CD4-positive, alpha-beta T cell (primary cell): ENCODE results near the gene NPAS3. TPM values are rescaled to one million over a fixed set of nuclear protein-coding genes. Genes with fewer than 3 reads are reported as not detected.
A peak's percentile ranks its signal among the peaks of the same experiment; 100 is the strongest.

ENCODE experiments used
- ATAC-seq: fragments of 200-7000 bp; cut with Tn5 transposase; one replicate; pipeline ENCODE4 v1.10.0; 2022; ENCODE audit warnings: mild to moderate bottlenecking; ENCODE audit not compliant: poor library complexity
- CTCF ChIA-PET: fragments of 350-600 bp; sonication (Branson Sonifier 250); formaldehyde crosslinking; loops from one replicate; lab custom pipeline; 2021; ENCODE audit warnings: antibody characterized with exemption, inconsistent platforms; lab: Charles Lee
- POLR2A ChIA-PET: fragments of 350-600 bp; sonication (Branson Sonifier 250); formaldehyde crosslinking; loops from one replicate; lab custom pipeline; 2021; ENCODE audit warnings: antibody characterized with exemption, inconsistent platforms; lab: Charles Lee
- DNase-seq, 14 experiments: peaks; one replicate each; pipeline ENCODE4 v3.0.0-alpha.2; 2013 to 2020; ENCODE audit warnings: mixed read lengths in 2 of 14
- H3K27ac ChIP-seq, 2 donors: one replicate each; pipeline versions ENCODE4 v1.5.1 to v1.7.0; 2013; ENCODE audit warnings: low read length in 2 of 2, low read depth in 1 of 2, mild to moderate bottlenecking in 1 of 2
- H3K27me3 ChIP-seq, 2 experiments: 1 replicate in 1 of 2; 2 replicates in 1 of 2; pipeline versions ENCODE4 v1.6.1 to v1.7.0; 2013; ENCODE audit warnings: low read length in 2 of 2, control low read depth in 1 of 2, mild to moderate bottlenecking in 1 of 2, moderate library complexity in 1 of 2; ENCODE audit not compliant: insufficient read depth in 2 of 2, control insufficient read depth in 1 of 2
- H3K36me3 ChIP-seq: one replicate; pipeline ENCODE4 v1.6.1; 2013; ENCODE audit warnings: low read length, control low read depth; ENCODE audit not compliant: insufficient read depth
- H3K4me1 ChIP-seq: one replicate; pipeline ENCODE4 v1.6.1; 2013; ENCODE audit warnings: low read length, control low read depth; ENCODE audit not compliant: insufficient read depth
- H3K4me3 ChIP-seq: one replicate; pipeline ENCODE4 v1.5.1; 2013; ENCODE audit warnings: mild to moderate bottlenecking, low read length, moderate library complexity
- H3K9me3 ChIP-seq, 2 experiments: 1 replicate in 1 of 2; 2 replicates in 1 of 2; pipeline versions ENCODE4 v1.6.1 to v1.7.0; 2013; ENCODE audit warnings: low read length in 2 of 2, mild to moderate bottlenecking in 2 of 2, control low read depth in 1 of 2, moderate library complexity in 1 of 2; ENCODE audit not compliant: control insufficient read depth in 1 of 2, insufficient read depth in 1 of 2
- H3K27ac Mint-ChIP-seq: one replicate; pipeline ENCODE4 v1.8.0; 2020; ENCODE audit warnings: mixed read lengths
- H3K27me3 Mint-ChIP-seq: one replicate; pipeline ENCODE4 v1.8.0; 2021; ENCODE audit warnings: mixed read lengths
- H3K36me3 Mint-ChIP-seq: one replicate; pipeline ENCODE4 v1.8.0; 2021; ENCODE audit warnings: low read depth, mixed read lengths
- H3K4me1 Mint-ChIP-seq: one replicate; pipeline ENCODE4 v1.8.0; 2021; ENCODE audit warnings: low read depth, mixed read lengths
- H3K4me3 Mint-ChIP-seq: one replicate; pipeline ENCODE4 v1.8.0; 2020; ENCODE audit warnings: mild to moderate bottlenecking, mixed read lengths
- H3K9me3 Mint-ChIP-seq: one replicate; pipeline ENCODE4 v1.8.0; 2020; ENCODE audit warnings: mixed read lengths
- CTCF ChIP-seq: fragments of 200-600 bp; IDR thresholded peaks from one replicate; pipeline ENCODE4 v1.8.0; 2022; ENCODE audit warnings: antibody characterized with exemption, mild to moderate bottlenecking
- intact Hi-C, 2 experiments: fragments of 100-400 bp; cut with DNase I in 1 of 2; cut with micrococcal nuclease in 1 of 2; formaldehyde crosslinking; loops; one replicate each; pipeline versions ENCODE4 v1.15.1 to v1.9.0; 2023 to 2025; cut with DNase I, micrococcal nuclease
- total RNA-seq, 174 experiments: library from RNA in 2 of 174; stranded (reverse) in 2 of 174; gene quantifications; one replicate each; pipeline ENCODE4 v1.2.3 and lab custom pipeline; 2021 to 2026

Gene NPAS3
- total RNA-seq, 2 experiments from 2014 or later: not detected

- Histone ChIP-seq H3K27me3 (no peaks in the 10 kb centered on the region), H3K4me3 (no peak overlapping the region), H3K36me3 (no peaks in the 10 kb centered on the region), H3K4me1 (no peaks in the 10 kb centered on the region), H3K27ac (no peak overlapping the region), H3K9me3 (peaks cover 0 to 11% of the 10 kb centered on the region in 2 experiments)
- ATAC-seq: no peak
- intact Hi-C loops: no loop called here
- Mint-ChIP-seq H3K27me3 (no peaks in the 10 kb centered on the region), H3K4me1 (no peaks in the 10 kb centered on the region), H3K9me3 (peaks cover 11% of the 10 kb centered on the region), H3K27ac (no peak overlapping the region), H3K4me3 (no peak overlapping the region), H3K36me3 (no peaks in the 10 kb centered on the region)
- ChIA-PET CTCF (no interaction called here), POLR2A (no interaction called here)
- DNase-seq: peak in 1 of 14 experiments; percentile 6
- no peak for TF ChIP-seq CTCF
These were observed 260.0 kb downstream of the NPAS3 start for GRCh38 chr14:33198684-33199083.

- no peak overlapping the region for H3K4me3 Mint-ChIP-seq
- no peak for TF ChIP-seq CTCF
- ChIA-PET POLR2A (no interaction called here), CTCF (no interaction called here)
- Histone ChIP-seq H3K36me3 (no peaks in the 10 kb centered on the region), H3K4me1 (no peaks in the 10 kb centered on the region), H3K27me3 (no peaks in the 10 kb centered on the region), H3K4me3 (no peak overlapping the region), H3K27ac (no peak overlapping the region), H3K9me3 (peaks cover 0 to 11% of the 10 kb centered on the region in 2 experiments)
- intact Hi-C loops: no loop called here
- no peak overlapping the region for H3K27ac Mint-ChIP-seq
- no peaks in the 10 kb centered on the region for H3K36me3 Mint-ChIP-seq
- ATAC-seq (no peak), DNase-seq (no peak)
- no peaks in the 10 kb centered on the region for H3K27me3 Mint-ChIP-seq
- H3K4me1 Mint-ChIP-seq: no peaks in the 10 kb centered on the region
- H3K9me3 Mint-ChIP-seq: peaks cover 10% of the 10 kb centered on the region
These were observed 262.4 kb downstream of the NPAS3 start for GRCh38 chr14:33201116-33201515.

- Histone ChIP-seq H3K27me3 (no peaks in the 10 kb centered on the region), H3K4me1 (no peaks in the 10 kb centered on the region), H3K9me3 (no peaks in the 10 kb centered on the region), H3K27ac (no peak overlapping the region), H3K4me3 (no peak overlapping the region), H3K36me3 (no peaks in the 10 kb centered on the region)
- DNase-seq (no peak), ATAC-seq (no peak)
- H3K4me3 Mint-ChIP-seq: no peak overlapping the region
- H3K36me3 Mint-ChIP-seq: no peaks in the 10 kb centered on the region
- CTCF ChIA-PET: interaction anchor here (0.6 kb wide), 1 partner anchor 10 kb away, joined by 3 read pairs; no protein-coding TSS in a partner anchor
- H3K27ac Mint-ChIP-seq: no peak overlapping the region
- H3K9me3 Mint-ChIP-seq: peaks cover 2% of the 10 kb centered on the region
- no peaks in the 10 kb centered on the region for H3K4me1 Mint-ChIP-seq
- intact Hi-C loops: no loop called here
- TF ChIP-seq CTCF: no peak
- POLR2A ChIA-PET: no interaction called here
- H3K27me3 Mint-ChIP-seq: no peaks in the 10 kb centered on the region
These were observed 268.3 kb downstream of the NPAS3 start for GRCh38 chr14:33206981-33207380.
